Tibial nerve (tissue), 4 donors: ENCODE data around the gene GSTM1. TPM values are rescaled to one million over a fixed set of nuclear protein-coding genes. Genes with fewer than 3 reads are reported as not detected.

ENCODE experiments used
- DNase-seq, 2 donors: peaks; one replicate each; pipeline ENCODE4 v3.0.0-alpha.2; 2019; ENCODE audit warnings: low spot score in 2 of 2
- H3K27ac ChIP-seq, 4 donors: fragments of 200-600 bp; sonication (generic) in 3 of 4; one replicate each; pipeline ENCODE4 v1.5.1; 2017 to 2019; ENCODE audit warnings: mild to moderate bottlenecking in 1 of 4
- H3K27me3 ChIP-seq, 2 donors: fragments of 200-600 bp; sonication (generic) in 1 of 2; one replicate each; pipeline versions ENCODE4 v1.5.1 to v1.6.0; 2017 to 2019
- H3K36me3 ChIP-seq, 3 donors: fragments of 200-600 bp; sonication (generic); one replicate each; pipeline ENCODE4 v1.5.1; 2018 to 2019
- H3K4me1 ChIP-seq, 4 donors: fragments of 200-600 bp; sonication (generic) in 3 of 4; one replicate each; pipeline ENCODE4 v1.5.1; 2017 to 2019
- H3K4me3 ChIP-seq, 4 donors: fragments of 200-600 bp; sonication (generic) in 3 of 4; one replicate each; pipeline ENCODE4 v1.5.1; 2017 to 2019; ENCODE audit warnings: mild to moderate bottlenecking in 1 of 4, moderate library complexity in 1 of 4
- H3K9me3 ChIP-seq, 4 donors: fragments of 200-600 bp; sonication (generic) in 3 of 4; one replicate each; pipeline ENCODE4 v1.5.1; 2017 to 2019
- EP300 ChIP-seq, 2 donors: sonication (generic); formaldehyde crosslinking; IDR thresholded peaks; one replicate each; pipeline ENCODE4 v1.6.1; 2017; ENCODE audit warnings: antibody characterized with exemption in 2 of 2, mild to moderate bottlenecking in 1 of 2
- POLR2A ChIP-seq, 2 donors: fragments of 450-650 bp; IDR thresholded peaks; one replicate each; pipeline ENCODE4 v1.6.1; 2017; ENCODE audit warnings: antibody characterized with exemption in 2 of 2, mild to moderate bottlenecking in 2 of 2, moderate library complexity in 2 of 2
- WGBS, 2 donors: methylation state at CpG; one replicate each; pipeline ENCODE4 v1.1.5; 2018; 5-methylcytosine and 5-hydroxymethylcytosine counted together
- total RNA-seq, 4 donors: library from RNA; depleted of rRNA; stranded (reverse); fragments of >200 nt; gene quantifications; one replicate each; pipeline ENCODE4 v1.1.0, GENCODE V29; 2016
- TF ChIP-seq, protein P1 (sequence below), 5 experiments: fragments of 200-600 bp in 3 of 5; fragments of 450-650 bp in 2 of 5; sonication (generic) in 3 of 5; IDR thresholded peaks; one replicate each; pipeline ENCODE4 v1.5.1; 2016 to 2019; ENCODE audit warnings: antibody characterized with exemption in 5 of 5, mild to moderate bottlenecking in 3 of 5, moderate library complexity in 2 of 5

The GSTM1 gene
- total RNA-seq, 4 donors from 2014 or later, result 14.1 TPM; not detected in 3

DNA sequence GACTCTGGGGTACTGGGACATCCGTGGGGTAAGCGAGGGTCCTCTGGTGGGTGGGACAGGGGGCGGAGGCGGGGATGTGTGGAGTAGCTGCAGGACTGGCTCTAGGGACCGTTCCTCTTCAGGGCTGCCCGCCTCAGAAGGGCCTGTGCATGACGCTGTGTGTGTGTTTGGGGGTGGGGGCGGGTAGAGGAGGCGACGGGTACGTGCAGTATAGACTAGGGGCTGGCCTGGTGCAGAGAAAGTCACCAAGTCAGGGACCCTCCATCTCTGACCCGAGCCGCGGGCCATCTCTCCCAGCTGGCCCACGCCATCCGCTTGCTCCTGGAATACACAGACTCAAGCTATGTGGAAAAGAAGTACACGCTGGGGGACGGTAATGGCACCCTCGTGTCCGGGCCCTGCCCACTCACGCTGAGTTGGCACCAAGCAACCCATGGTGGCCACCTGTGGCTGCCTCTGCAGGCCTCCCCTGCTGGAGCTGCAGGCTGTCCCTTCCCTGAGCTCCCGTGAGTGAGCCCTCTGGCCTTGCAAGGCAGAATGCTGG lies 24.8 kb downstream of the GSTM1 start:
- Histone ChIP-seq H3K9me3 (peaks cover 0 to 12% (median 0%) of the 10 kb centered on the region in 4 donors), H3K27ac (no peak overlapping the region), H3K4me3 (peak overlapping the region in 3 of 4 donors; percentile 18 to 43 (median 21)), H3K27me3 (peaks cover 0 to 7% of the 10 kb centered on the region in 2 donors), H3K4me1 (peaks cover 0 to 13% (median 0%) of the 10 kb centered on the region in 4 donors), H3K36me3 (no peaks in the 10 kb centered on the region)
- 52 to 63% methylated on average over 15 to 20 of the region's 22 CpGs for WGBS, 2 donors
- no peak for TF ChIP-seq POLR2A (IDR thresholded peaks at IDR 0.05)
- TF ChIP-seq, protein P1, sequence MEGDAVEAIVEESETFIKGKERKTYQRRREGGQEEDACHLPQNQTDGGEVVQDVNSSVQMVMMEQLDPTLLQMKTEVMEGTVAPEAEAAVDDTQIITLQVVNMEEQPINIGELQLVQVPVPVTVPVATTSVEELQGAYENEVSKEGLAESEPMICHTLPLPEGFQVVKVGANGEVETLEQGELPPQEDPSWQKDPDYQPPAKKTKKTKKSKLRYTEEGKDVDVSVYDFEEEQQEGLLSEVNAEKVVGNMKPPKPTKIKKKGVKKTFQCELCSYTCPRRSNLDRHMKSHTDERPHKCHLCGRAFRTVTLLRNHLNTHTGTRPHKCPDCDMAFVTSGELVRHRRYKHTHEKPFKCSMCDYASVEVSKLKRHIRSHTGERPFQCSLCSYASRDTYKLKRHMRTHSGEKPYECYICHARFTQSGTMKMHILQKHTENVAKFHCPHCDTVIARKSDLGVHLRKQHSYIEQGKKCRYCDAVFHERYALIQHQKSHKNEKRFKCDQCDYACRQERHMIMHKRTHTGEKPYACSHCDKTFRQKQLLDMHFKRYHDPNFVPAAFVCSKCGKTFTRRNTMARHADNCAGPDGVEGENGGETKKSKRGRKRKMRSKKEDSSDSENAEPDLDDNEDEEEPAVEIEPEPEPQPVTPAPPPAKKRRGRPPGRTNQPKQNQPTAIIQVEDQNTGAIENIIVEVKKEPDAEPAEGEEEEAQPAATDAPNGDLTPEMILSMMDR (IDR thresholded peaks at IDR 0.05), result no peak
- no peak for TF ChIP-seq EP300 (IDR thresholded peaks at IDR 0.05)
- no peak for DNase-seq

DNA sequence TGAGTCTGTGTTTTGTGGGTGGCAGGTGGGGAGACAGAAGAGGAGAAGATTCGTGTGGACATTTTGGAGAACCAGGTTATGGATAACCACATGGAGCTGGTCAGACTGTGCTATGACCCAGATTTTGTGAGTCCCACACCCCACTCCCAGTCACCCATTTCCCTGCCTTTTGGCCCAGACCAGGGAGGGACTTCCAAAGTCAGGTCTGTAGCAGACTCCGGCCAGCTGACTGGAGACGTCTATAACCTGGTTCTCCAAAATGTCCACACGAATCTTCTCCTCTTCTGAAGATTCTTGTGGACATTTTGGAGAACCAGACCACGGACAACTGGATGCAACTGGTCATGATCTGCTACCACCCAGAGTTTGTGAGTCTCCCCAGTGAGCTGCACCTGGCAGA lies 26.0 kb downstream of the GSTM1 start:
- WGBS, 2 donors, result 94 to 95% methylated on average over 5 of the region's 5 CpGs
- peaks cover 0 to 13% (median 0%) of the 10 kb centered on the region in 4 donors for H3K4me1 ChIP-seq
- H3K27me3 ChIP-seq, result peaks cover 0 to 7% of the 10 kb centered on the region in 2 donors
- no peak overlapping the region for H3K27ac ChIP-seq
- DNase-seq, result no peak
- H3K4me3 ChIP-seq, result no peak overlapping the region
- TF ChIP-seq POLR2A (IDR thresholded peaks at IDR 0.05) (no peak), EP300 (IDR thresholded peaks at IDR 0.05) (no peak)
- TF ChIP-seq, protein P1 (IDR thresholded peaks at IDR 0.05), result no peak
- no peaks in the 10 kb centered on the region for H3K36me3 ChIP-seq
- peaks cover 0 to 6% (median 0%) of the 10 kb centered on the region in 4 donors for H3K9me3 ChIP-seq

DNA sequence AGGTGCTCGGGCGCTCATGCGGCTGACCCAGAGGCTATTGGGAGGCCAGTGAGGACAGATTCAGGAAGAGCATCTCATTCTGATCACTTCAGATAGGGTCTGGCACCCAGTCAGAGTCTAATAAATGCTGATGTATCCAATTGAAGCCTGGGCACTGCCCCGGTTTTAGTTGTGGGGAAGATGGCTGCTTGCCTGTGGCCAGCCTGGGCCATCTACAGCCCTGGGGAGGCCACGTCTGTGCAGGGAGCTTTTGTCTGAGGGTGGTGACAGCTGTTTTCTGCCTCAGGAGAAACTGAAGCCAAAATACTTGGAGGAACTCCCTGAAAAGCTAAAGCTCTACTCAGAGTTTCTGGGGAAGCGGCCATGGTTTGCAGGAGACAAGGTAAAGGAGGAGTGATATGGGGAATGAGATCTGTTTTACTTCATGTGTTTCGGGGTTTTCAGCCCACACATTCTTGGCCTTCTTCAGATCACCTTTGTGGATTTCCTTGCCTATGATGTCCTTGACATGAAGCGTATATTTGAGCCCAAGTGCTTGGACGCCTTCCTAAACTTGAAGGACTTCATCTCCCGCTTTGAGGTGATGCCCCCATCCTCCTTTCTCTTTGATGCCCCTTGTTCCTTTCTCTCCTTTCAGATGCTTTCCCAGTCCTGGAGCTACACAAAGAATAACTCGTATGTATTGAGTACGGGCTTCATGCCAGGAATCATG lies 27.2 kb downstream of the GSTM1 start:
- Histone ChIP-seq H3K27me3 (peaks cover 0 to 7% of the 10 kb centered on the region in 2 donors), H3K4me1 (peaks cover 0 to 13% (median 0%) of the 10 kb centered on the region in 4 donors), H3K9me3 (no peaks in the 10 kb centered on the region), H3K4me3 (no peak overlapping the region), H3K27ac (no peak overlapping the region), H3K36me3 (no peaks in the 10 kb centered on the region)
- WGBS, 2 donors, result 86 to 88% methylated on average over 12 of the region's 12 CpGs
- DNase-seq, result no peak
- TF ChIP-seq, protein P1 (IDR thresholded peaks at IDR 0.05), result no peak
- TF ChIP-seq POLR2A (IDR thresholded peaks at IDR 0.05) (no peak), EP300 (IDR thresholded peaks at IDR 0.05) (no peak)

DNA sequence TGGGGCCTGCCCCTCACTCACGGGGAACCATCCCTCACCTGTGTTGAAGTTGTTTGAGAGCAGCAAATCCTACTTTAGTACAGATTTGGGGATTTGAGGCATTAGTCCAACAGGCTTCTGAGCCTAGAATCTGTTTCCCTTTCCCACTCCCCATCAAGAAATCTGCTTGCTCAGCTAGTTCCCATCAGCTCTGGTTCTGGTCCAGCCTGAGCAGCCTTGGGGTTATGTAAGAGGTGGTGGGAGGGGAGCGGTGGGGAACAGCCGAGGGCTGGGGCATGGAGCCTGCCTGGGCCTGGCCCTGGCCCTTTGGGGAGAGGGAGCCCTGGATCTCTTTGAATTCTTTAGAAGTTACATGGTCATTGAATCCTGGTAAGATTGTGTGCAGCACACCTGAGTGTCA lies 28.5 kb downstream of the GSTM1 start:
- 76 to 88% methylated on average over 3 of the region's 3 CpGs for WGBS, 2 donors
- peaks cover 0 to 7% of the 10 kb centered on the region in 2 donors for H3K27me3 ChIP-seq
- TF ChIP-seq, protein P1 (IDR thresholded peaks at IDR 0.05), result no peak
- TF ChIP-seq EP300 (IDR thresholded peaks at IDR 0.05), result no peak
- TF ChIP-seq POLR2A (IDR thresholded peaks at IDR 0.05), result no peak
- no peaks in the 10 kb centered on the region for H3K9me3 ChIP-seq
- no peak for DNase-seq
- peak overlapping the region in 1 of 4 donors; percentile 10 for H3K27ac ChIP-seq
- no peak overlapping the region for H3K4me3 ChIP-seq
- H3K4me1 ChIP-seq, result peaks cover 0 to 13% (median 0%) of the 10 kb centered on the region in 4 donors
- no peaks in the 10 kb centered on the region for H3K36me3 ChIP-seq

DNA sequence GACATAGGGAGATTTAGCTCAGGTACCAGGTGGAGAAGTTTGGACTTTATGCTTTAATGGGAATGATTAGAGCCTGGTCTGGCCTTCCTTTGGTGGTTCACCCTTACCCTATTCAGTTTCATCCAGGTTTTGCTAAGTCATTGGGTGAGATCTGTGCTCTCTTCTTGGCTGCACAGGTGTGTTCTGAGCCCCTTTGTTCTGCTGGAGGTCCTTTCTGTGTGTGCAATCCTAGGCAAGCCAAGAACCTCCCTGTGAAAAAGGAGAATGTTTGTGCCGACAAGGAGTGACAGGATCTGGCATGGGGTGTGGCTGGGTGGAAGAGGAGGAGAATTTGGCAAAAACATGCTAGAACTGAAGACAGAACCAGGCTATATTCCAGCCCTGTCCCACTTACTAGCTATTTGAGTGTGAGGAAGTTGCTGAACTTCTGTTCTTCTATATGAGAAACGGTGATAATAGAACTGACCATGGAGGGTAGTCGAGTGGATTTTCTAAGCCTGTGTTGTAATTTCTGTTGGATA lies 29.0 kb downstream of the GSTM1 start:
- H3K36me3 ChIP-seq, result no peaks in the 10 kb centered on the region
- peak overlapping the region in 1 of 4 donors; percentile 15 for H3K27ac ChIP-seq
- no peak overlapping the region for H3K4me3 ChIP-seq
- H3K4me1 ChIP-seq, result peaks cover 0 to 13% (median 0%) of the 10 kb centered on the region in 4 donors
- no peak for DNase-seq
- H3K27me3 ChIP-seq, result peaks cover 0 to 7% of the 10 kb centered on the region in 2 donors
- TF ChIP-seq EP300 (IDR thresholded peaks at IDR 0.05) (no peak), POLR2A (IDR thresholded peaks at IDR 0.05) (no peak)
- TF ChIP-seq, protein P1 (IDR thresholded peaks at IDR 0.05), result no peak
- 72 to 81% methylated on average over 3 of the region's 3 CpGs for WGBS, 2 donors
- no peaks in the 10 kb centered on the region for H3K9me3 ChIP-seq
